OCI-LY1 (cell line): ENCODE measurements around the gene FYB1.

Experiments used
- EZH2 ChIP-seq: fragments of 200-600 bp; sonication (generic), shearing (Covaris generic); IDR thresholded peaks from 2 replicates; pipeline ENCODE4 v1.8.0; 2017; ENCODE audit warnings: borderline replicate concordance, mixed run types, mild to moderate bottlenecking, antibody characterized with exemption, low read length, moderate library complexity, mixed read lengths
- TF ChIP-seq, protein P1 (sequence below): fragments of 200-600 bp; sonication (generic), shearing (Covaris generic); IDR thresholded peaks from 2 replicates; pipeline ENCODE4 v1.5.1; 2017; ENCODE audit warnings: mild to moderate bottlenecking, antibody characterized with exemption, low read length, moderate library complexity, mixed read lengths

- TF ChIP-seq, protein P1, sequence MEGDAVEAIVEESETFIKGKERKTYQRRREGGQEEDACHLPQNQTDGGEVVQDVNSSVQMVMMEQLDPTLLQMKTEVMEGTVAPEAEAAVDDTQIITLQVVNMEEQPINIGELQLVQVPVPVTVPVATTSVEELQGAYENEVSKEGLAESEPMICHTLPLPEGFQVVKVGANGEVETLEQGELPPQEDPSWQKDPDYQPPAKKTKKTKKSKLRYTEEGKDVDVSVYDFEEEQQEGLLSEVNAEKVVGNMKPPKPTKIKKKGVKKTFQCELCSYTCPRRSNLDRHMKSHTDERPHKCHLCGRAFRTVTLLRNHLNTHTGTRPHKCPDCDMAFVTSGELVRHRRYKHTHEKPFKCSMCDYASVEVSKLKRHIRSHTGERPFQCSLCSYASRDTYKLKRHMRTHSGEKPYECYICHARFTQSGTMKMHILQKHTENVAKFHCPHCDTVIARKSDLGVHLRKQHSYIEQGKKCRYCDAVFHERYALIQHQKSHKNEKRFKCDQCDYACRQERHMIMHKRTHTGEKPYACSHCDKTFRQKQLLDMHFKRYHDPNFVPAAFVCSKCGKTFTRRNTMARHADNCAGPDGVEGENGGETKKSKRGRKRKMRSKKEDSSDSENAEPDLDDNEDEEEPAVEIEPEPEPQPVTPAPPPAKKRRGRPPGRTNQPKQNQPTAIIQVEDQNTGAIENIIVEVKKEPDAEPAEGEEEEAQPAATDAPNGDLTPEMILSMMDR, result no peak
- no peak for TF ChIP-seq EZH2
Observed at GRCh38 chr5:39108987-39109386, 110.4 kb downstream of the FYB1 start.
